ENCODE results near the gene FAM110A.
"Not testable (repeated sequence)": the region's sequence is repeated elsewhere in the genome, so short reads cannot be mapped to it uniquely, and the experiment has no call there.

FAM110A gene

GRCh38 chr20:873875-874607 is 40.5 kb downstream of the FAM110A start:
- DNase-seq (ENCODE audit: low read depth): no peak

- no peak for DNase-seq (ENCODE audit: low read depth)
Measured at GRCh38 chr20:875115-875514, 41.6 kb downstream of the FAM110A start.

- DNase-seq (ENCODE audit: low read depth): no peak
Measured at GRCh38 chr20:877814-878213, 44.3 kb downstream of the FAM110A start.

- DNase-seq (ENCODE audit: low read depth): no peak
Measured at GRCh38 chr20:878511-879307, 45.2 kb downstream of the FAM110A start.

GRCh38 chr20:879626-880025 is 46.1 kb downstream of the FAM110A start:
- no peak for DNase-seq (ENCODE audit: low read depth)

GRCh38 chr20:881051-881782 is 47.7 kb downstream of the FAM110A start:
- DNase-seq (ENCODE audit: low read depth): no peak

GRCh38 chr20:881783-882144 is 48.2 kb downstream of the FAM110A start:
- DNase-seq (ENCODE audit: low read depth): no peak

GRCh38 chr20:884983-885952 is 51.8 kb downstream of the FAM110A start:
- no peak for DNase-seq (ENCODE audit: low read depth)

- no peak for DNase-seq (ENCODE audit: low read depth)
Measured at GRCh38 chr20:887137-887536, 53.6 kb downstream of the FAM110A start.

GRCh38 chr20:888057-888456 is 54.5 kb downstream of the FAM110A start:
- no peak for DNase-seq (ENCODE audit: low read depth)

- DNase-seq (ENCODE audit: low read depth): no peak
Measured at GRCh38 chr20:889106-889505, 55.6 kb downstream of the FAM110A start.

GRCh38 chr20:889932-890463 is 56.5 kb downstream of the FAM110A start:
- no peak for DNase-seq (ENCODE audit: low read depth)

- DNase-seq (ENCODE audit: low read depth): no peak
Measured at GRCh38 chr20:890666-891057, 57.1 kb downstream of the FAM110A start.

- no peak for DNase-seq (ENCODE audit: low read depth)
Measured at GRCh38 chr20:891058-891705, 57.7 kb downstream of the FAM110A start.

GRCh38 chr20:891706-892080 is 58.2 kb downstream of the FAM110A start:
- no peak for DNase-seq (ENCODE audit: low read depth)

GRCh38 chr20:892371-892770 is 58.9 kb downstream of the FAM110A start:
- DNase-seq (ENCODE audit: low read depth): not testable (repeated sequence)
